HG03521 (cell line): ENCODE data around the gene AK3.
A peak's percentile ranks its signal among the peaks of the same experiment; 100 is the strongest.

Source experiments
- ATAC-seq: cut with Tn5 transposase; IDR thresholded peaks from one replicate; pipeline ENCODE4 v1.9.1; 2021; ENCODE audit warnings: mild to moderate bottlenecking, moderate library complexity; ENCODE audit not compliant: unreplicated experiment

AK3 gene

DNA sequence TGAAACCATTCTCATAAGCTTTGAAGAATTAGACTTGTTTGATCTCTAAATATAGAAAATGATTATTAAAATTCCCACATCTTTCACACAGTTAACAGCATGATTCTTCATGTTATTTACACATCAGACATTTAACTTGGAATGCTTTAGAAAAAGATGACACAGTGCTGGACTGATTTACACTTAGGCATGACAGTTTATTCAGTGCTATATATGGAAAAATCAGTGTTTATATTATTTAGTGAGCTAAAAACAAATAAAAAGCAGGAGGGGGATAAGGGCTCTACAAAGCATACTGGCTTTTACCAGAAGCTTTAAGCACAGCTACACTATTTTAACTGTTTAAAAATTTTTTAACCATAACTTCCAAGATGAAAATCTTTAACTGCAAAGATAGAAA, 31.6 kb downstream of the AK3 start:
- no peak for ATAC-seq

GRCh38 chr9:4706971-4707622, 33.9 kb downstream of the AK3 start:
- no peak for ATAC-seq

GRCh38 chr9:4706021-4706420, 35.0 kb downstream of the AK3 start:
- no peak for ATAC-seq

- ATAC-seq = no peak
Measured at GRCh38 chr9:4704129-4704528, 36.9 kb downstream of the AK3 start.

- no peak for ATAC-seq
Measured at GRCh38 chr9:4701526-4701925, 39.5 kb downstream of the AK3 start.

DNA sequence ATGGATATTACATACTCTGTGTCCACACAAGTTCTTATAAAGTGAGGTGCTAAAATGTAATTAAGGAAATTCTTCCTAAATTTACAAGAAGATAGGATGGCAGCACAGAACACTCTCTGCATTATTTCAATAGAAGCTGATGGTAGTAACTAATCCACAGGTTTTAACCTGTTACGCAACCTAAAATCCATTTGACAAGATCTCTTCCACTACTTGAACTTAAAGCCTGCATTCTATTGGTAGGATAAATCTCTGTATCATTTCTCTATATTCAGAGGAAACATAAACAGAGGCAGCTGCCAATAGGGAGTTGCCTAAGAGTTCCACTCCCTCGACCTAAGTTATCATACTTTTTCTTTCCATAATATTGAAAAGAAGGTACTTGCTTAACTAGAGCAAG, 40.1 kb downstream of the AK3 start:
- ATAC-seq = no peak

DNA sequence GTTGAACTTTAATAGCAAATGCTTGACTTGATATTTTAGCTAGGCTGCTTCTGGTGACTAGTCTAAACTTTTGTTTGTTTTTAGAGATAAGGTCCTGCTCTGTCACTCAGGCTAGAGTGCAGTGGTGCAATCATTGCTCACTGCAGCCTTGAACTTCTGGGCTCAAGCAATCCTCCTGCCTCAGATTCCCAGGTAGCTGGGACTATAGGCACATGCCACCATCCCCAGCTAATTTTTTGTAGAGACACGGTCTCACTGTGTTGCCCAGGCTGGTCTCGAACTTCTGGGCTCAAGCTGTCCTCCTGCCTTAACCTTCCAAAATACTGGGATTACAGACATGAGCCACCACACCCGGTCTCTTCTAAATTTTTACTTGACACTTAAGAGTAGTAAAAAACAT, 40.9 kb downstream of the AK3 start:
- ATAC-seq = no peak

DNA sequence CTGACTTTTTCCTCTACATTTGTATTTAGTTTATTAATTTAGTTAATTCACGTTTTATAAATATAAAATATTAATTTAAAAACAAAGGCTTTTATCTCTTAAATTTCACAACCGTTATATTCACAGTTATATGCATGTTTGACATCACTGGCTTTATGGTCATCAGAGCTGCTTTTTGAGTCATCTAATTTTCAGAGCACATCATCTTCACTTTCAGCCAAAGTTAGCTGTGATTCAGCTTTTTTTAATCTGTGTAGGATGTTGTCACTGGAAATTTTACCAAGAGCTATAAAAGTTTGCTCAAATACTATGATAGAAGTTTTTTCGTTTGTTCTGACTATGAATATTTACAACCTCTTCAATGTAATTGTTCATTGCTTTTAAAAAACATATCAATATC, 49.2 kb downstream of the AK3 start:
- ATAC-seq = no peak

DNA sequence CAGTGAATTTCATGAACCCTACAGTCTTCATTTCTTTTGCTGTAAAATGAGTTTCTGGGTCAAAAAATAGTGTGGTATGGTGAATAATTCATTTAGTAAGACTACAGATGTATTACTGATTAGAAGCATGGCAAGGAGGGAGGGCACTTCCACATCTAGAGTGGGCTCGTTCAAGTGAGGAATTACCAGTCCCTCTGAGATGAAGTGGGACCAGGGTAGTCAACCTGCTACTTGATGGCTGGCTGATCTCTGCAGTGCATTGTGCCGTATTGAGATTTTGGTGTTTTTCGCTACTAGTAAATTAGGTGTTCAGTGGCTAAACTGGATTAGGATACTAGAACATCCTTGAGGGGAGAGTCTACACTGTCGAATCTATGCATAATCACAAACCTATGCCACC, 50.9 kb downstream of the AK3 start:
- peak; percentile 43 for ATAC-seq

DNA sequence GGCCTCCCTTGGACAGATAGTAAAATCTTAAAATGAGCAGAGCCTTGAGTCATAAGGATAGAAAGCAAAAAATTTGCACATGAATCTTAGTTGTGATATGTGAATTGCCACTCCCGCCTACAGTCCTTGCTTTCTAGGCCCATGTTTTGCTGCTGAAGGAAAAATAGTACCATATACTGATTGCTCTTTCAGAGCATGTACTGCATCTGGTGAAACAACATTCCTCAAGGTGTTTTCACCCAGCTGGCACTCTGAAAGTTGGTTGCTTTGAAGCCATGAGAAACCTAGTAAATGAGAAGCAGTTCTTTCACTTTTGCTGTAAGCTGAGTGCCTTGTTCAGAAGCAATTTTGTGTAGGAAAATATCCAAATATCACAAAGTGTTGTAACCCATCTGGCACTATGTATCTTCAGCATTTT, 51.3 kb downstream of the AK3 start:
- ATAC-seq = peak; percentile 48

- no peak for ATAC-seq
Measured at GRCh38 chr9:4689021-4689420, 52.0 kb downstream of the AK3 start.

- no peak for ATAC-seq
Measured at GRCh38 chr9:4686584-4686983, 54.4 kb downstream of the AK3 start.

DNA sequence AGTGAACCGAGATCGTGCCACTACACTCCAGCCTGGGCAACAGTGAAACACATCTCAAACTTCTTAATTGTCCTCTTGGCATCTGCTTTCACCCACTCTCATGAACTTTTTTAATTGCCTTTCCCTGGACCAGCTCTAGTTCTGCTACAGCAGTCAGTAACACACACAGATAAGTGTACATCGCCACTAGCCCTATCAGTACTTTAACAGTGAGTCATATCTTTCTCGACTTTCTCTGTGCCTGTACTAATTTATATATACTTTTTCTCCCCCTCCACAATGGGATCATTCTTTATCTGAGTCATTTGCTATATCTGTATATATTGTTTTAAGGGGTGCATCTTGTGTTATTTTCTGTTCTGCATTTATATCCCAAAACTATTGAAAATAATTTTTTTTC, 54.9 kb downstream of the AK3 start:
- ATAC-seq = no peak

DNA sequence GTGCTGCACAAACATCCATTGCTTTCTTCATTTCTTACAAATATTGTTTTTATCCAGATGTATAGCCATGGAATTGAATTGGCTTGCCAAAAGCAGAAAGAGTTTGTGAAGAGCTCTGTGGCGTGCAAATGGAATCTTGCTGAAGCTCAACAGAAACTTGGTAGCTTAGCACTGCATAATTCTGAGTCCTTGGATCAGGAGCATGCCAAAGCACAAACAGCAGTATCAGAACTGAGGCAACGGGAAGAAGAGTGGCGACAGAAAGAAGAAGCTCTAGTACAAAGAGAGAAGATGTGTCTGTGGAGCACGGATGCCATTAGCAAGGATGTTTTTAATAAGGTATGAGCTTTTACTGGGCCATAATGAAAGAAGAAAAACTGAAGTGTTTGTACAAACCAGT, 56.2 kb downstream of the AK3 start:
- no peak for ATAC-seq

- no peak for ATAC-seq
Measured at GRCh38 chr9:4680750-4681149, 60.3 kb downstream of the AK3 start.

DNA sequence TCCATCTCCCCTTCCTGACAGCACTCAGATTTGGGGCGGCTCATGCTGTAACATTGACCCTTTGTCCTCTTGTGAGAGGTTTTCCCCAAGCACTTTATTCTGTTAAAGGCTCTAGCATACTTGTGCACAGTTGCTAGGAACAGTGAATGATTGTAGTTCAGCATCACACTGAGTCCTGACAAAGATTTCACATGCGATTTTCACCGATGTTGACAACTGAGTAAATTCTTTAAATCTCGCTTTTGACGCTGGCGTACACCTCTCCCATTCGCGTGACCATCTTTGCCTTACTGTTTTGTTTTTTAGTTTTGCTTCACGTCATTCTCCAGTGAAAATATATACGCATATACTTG, 60.9 kb downstream of the AK3 start:
- ATAC-seq = no peak

GRCh38 chr9:4679268-4680172, 61.5 kb downstream of the AK3 start, which contains the start of gene CDC37L1:
TSS of gene CDC37L1 (plus strand) at chr9:4679569. CDS start at chr9:4679768, 199 bp downstream.
- peak; percentile 95 for ATAC-seq

DNA sequence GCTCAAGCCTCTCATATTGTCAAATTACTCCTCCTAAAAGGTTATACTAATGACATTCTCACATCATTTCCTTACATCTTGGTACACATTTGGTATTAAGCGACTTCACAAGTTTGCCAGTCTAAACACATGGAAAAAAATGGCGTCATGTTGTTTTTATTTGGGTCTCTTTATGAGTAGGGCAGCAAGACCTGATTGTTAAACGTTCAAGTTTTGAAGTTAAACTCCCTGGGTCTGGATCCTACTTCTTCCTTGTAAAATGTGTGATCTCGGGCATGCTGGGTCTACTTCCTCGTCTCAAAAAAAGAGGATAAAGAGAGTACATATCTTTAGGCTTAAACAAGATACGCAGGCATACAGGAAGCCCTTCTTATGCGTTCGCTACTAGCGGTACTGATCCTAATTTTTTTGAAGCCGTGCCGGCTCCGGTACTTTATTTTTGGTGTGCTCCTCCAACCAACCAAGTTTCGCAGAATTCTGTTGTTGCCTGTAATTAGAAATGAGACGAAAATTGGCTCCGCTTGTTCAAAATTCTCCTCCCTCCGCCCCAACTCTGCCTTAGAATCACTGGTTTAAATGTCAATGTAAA, 62.2 kb downstream of the AK3 start:
- no peak for ATAC-seq

- no peak for ATAC-seq
Measured at GRCh38 chr9:4677392-4677791, 63.6 kb downstream of the AK3 start.

- ATAC-seq = no peak
Measured at GRCh38 chr9:4674783-4675182, 66.2 kb downstream of the AK3 start.

DNA sequence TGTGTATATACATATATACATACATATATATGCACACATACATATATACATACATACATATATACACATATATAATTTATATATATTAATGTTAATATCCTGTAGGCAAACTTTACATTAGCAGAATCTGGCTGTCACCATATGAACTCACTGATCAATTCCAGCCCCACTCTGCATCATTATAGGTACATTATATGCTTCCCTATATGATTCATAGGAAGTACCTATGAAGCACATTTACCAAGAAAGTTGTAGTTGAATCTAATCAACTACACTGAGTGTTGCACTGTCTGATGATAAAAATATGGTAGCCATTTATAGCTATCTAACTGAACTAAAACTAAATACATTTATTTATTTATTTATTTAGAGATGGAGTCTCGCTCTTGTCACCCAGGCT, 69.3 kb downstream of the AK3 start:
- ATAC-seq = no peak

GRCh38 chr9:4670591-4670990, 70.4 kb downstream of the AK3 start:
- no peak for ATAC-seq
